Activated naive CD8-positive, alpha-beta T cell treated with anti-CD3 and anti-CD28 coated beads, Interleukin-2, amount 10 ng/mL, durations not matched to agents 7 days and 5 days (primary cell): ENCODE data around the gene NRXN3. TPM values are rescaled to one million over a fixed set of nuclear protein-coding genes. Genes with fewer than 3 reads are reported as not detected.

Source experiments
- ATAC-seq: fragments of 150-1000 bp; cut with Tn5 transposase; one replicate; pipeline ENCODE4 v1.10.0; 2021; ENCODE audit warnings: low read depth, moderate library complexity
- POLR2A ChIA-PET: fragments of 350-600 bp; sonication (Branson Sonifier 250); formaldehyde crosslinking; loops from one replicate; lab custom pipeline; 2021; ENCODE audit warnings: antibody characterized with exemption; lab: Charles Lee
- DNase-seq: peaks from one replicate; pipeline ENCODE4 v3.0.0; 2021
- H3K27ac Mint-ChIP-seq: one replicate; pipeline ENCODE4 v1.8.0; 2022; ENCODE audit warnings: mild to moderate bottlenecking, mixed read lengths
- H3K27me3 Mint-ChIP-seq: one replicate; pipeline ENCODE4 v1.8.0; 2022; ENCODE audit warnings: mild to moderate bottlenecking, moderate library complexity, mixed read lengths
- H3K36me3 Mint-ChIP-seq: one replicate; pipeline ENCODE4 v1.8.0; 2021; ENCODE audit warnings: mild to moderate bottlenecking, mixed read lengths
- H3K4me1 Mint-ChIP-seq: one replicate; pipeline ENCODE4 v1.8.0; 2021; ENCODE audit warnings: mixed read lengths
- H3K4me3 Mint-ChIP-seq: one replicate; pipeline ENCODE4 v1.8.0; 2022; ENCODE audit warnings: mild to moderate bottlenecking, moderate library complexity, mixed read lengths
- H3K9me3 Mint-ChIP-seq: one replicate; pipeline ENCODE4 v1.8.0; 2021; ENCODE audit warnings: mixed read lengths
- total RNA-seq, 2 experiments: library from RNA; stranded (reverse); gene quantifications; one replicate each; pipeline ENCODE4 v1.2.3, GENCODE V29; 2021

Gene NRXN3
- not detected for total RNA-seq

- H3K27me3 Mint-ChIP-seq: peaks cover 22% of the 10 kb centered on the region
- POLR2A ChIA-PET: no interaction called here
- H3K4me3 Mint-ChIP-seq: no peak within 1 kb of the TSS
- no peak within 1 kb of the TSS for H3K27ac Mint-ChIP-seq
- no peaks in the 10 kb centered on the region for H3K4me1 Mint-ChIP-seq
- H3K36me3 Mint-ChIP-seq: no peaks in the 10 kb centered on the region
- ATAC-seq (no peak), DNase-seq (no peak)
- H3K9me3 Mint-ChIP-seq: peaks cover 2% of the 10 kb centered on the region
Measured at GRCh38 chr14:78170203-78170602, at the start of gene NRXN3. NRXN3 (plus strand) TSS chr14:78170373; CDS start chr14:78243094, 72,721 bp downstream.

- DNase-seq (no peak), ATAC-seq (no peak)
- Mint-ChIP-seq H3K27ac (no peak overlapping the region), H3K9me3 (no peaks in the 10 kb centered on the region), H3K27me3 (peaks cover 4% of the 10 kb centered on the region), H3K4me3 (no peak overlapping the region), H3K4me1 (no peaks in the 10 kb centered on the region), H3K36me3 (no peaks in the 10 kb centered on the region)
- POLR2A ChIA-PET: no interaction called here
Measured at GRCh38 chr14:78122436-78122835, 47.7 kb upstream of the NRXN3 start.

DNA sequence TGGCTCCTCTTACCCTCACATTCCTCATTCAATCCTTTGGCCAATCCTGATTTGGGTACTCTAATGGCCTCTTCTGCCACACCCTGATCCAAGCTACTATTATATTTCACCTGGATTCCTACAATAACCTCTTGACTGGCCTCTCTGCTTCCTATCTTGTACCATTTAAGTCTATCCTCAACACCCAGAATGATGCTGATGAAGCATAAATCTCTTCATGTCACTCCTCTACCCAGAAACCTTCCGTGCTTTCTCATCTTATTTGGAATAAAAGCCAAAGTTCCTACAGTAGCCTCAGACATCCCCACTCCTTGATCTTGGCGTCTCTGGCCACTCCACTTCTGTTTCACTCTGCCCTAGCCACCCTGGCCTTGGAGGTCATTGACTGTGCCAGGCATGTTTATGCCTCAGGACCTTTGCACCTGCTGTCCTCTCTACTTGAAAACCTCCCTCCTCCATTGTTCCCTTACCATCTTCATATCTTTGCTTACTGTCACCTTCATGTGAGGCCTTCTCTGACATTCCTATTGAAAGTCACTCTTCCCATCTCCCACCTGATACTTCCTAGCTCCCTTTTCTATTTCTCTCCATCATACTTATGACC lies 46.4 kb upstream of the NRXN3 start:
- no peaks in the 10 kb centered on the region for H3K4me1 Mint-ChIP-seq
- H3K9me3 Mint-ChIP-seq: no peaks in the 10 kb centered on the region
- no peak for ATAC-seq
- peaks cover 4% of the 10 kb centered on the region for H3K27me3 Mint-ChIP-seq
- DNase-seq: no peak
- no peak overlapping the region for H3K4me3 Mint-ChIP-seq
- no peak overlapping the region for H3K27ac Mint-ChIP-seq
- POLR2A ChIA-PET: no interaction called here
- H3K36me3 Mint-ChIP-seq: no peaks in the 10 kb centered on the region

DNA sequence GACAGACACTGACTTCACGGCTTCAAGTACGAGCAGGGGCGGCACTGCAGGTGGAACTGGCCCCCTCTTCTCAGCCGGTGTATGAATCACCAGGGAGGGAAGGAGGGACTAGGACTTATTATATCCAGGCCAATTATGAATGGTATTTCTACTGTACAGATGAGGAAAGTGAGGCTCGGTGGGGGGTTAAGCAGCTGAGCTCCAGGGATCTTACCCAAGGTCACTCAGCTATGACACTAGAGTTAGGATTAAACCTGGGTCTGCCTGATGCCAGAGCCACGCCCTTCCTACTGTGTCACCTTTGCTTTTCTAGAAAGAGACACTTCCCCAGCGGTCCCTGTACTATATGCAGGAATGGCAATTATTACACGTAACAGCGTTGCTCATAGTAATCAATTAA lies 42.2 kb upstream of the NRXN3 start:
- Mint-ChIP-seq H3K4me3 (no peak overlapping the region), H3K9me3 (no peaks in the 10 kb centered on the region), H3K4me1 (no peaks in the 10 kb centered on the region), H3K27me3 (no peaks in the 10 kb centered on the region), H3K27ac (no peak overlapping the region), H3K36me3 (no peaks in the 10 kb centered on the region)
- DNase-seq (no peak), ATAC-seq (no peak)
- POLR2A ChIA-PET: no interaction called here

- no peaks in the 10 kb centered on the region for H3K36me3 Mint-ChIP-seq
- no peak overlapping the region for H3K4me3 Mint-ChIP-seq
- H3K27me3 Mint-ChIP-seq: peaks cover 2% of the 10 kb centered on the region
- H3K27ac Mint-ChIP-seq: no peak overlapping the region
- H3K9me3 Mint-ChIP-seq: no peaks in the 10 kb centered on the region
- POLR2A ChIA-PET: no interaction called here
- no peak for ATAC-seq
- no peaks in the 10 kb centered on the region for H3K4me1 Mint-ChIP-seq
- no peak for DNase-seq
Measured at GRCh38 chr14:78129375-78129774, 40.8 kb upstream of the NRXN3 start.

- ATAC-seq: no peak
- no peaks in the 10 kb centered on the region for H3K9me3 Mint-ChIP-seq
- H3K27ac Mint-ChIP-seq: no peak overlapping the region
- DNase-seq: no peak
- H3K36me3 Mint-ChIP-seq: no peaks in the 10 kb centered on the region
- no peak overlapping the region for H3K4me3 Mint-ChIP-seq
- peaks cover 2% of the 10 kb centered on the region for H3K27me3 Mint-ChIP-seq
- peaks cover under 1% of the 10 kb centered on the region for H3K4me1 Mint-ChIP-seq
- POLR2A ChIA-PET: no interaction called here
Measured at GRCh38 chr14:78130356-78130755, 39.8 kb upstream of the NRXN3 start.

DNA sequence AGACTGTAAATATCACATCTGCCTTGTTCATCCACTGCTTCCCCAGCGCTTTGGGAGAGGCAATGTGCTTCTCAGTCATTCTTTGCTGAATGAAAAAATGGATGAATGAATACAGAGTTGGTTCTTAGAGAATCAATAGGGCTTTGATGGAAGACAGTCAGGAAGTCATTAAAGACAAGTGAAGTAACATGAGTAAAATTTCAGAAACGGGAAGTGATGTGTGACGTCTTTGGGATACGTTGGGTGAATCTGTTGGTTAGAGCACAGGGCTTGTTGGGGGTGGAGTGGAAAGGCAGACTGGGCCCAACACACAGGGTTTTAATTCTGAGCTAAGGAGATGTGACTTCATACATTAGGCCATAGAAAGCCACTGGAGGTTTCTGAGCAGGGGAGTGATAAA lies 39.0 kb upstream of the NRXN3 start:
- DNase-seq (no peak), ATAC-seq (no peak)
- peaks cover 2% of the 10 kb centered on the region for H3K27me3 Mint-ChIP-seq
- H3K4me3 Mint-ChIP-seq: no peak overlapping the region
- peaks cover 5% of the 10 kb centered on the region for H3K4me1 Mint-ChIP-seq
- no peaks in the 10 kb centered on the region for H3K9me3 Mint-ChIP-seq
- POLR2A ChIA-PET: no interaction called here
- no peak overlapping the region for H3K27ac Mint-ChIP-seq
- H3K36me3 Mint-ChIP-seq: no peaks in the 10 kb centered on the region

GRCh38 chr14:78131616-78132015 lies 38.6 kb upstream of the NRXN3 start:
- ATAC-seq: no peak
- H3K4me1 Mint-ChIP-seq: peaks cover 5% of the 10 kb centered on the region
- no peak overlapping the region for H3K27ac Mint-ChIP-seq
- DNase-seq: no peak
- no peaks in the 10 kb centered on the region for H3K9me3 Mint-ChIP-seq
- no peaks in the 10 kb centered on the region for H3K36me3 Mint-ChIP-seq
- POLR2A ChIA-PET: no interaction called here
- peaks cover 2% of the 10 kb centered on the region for H3K27me3 Mint-ChIP-seq
- H3K4me3 Mint-ChIP-seq: no peak overlapping the region

- H3K4me1 Mint-ChIP-seq: peaks cover 5% of the 10 kb centered on the region
- no peaks in the 10 kb centered on the region for H3K9me3 Mint-ChIP-seq
- no peak for DNase-seq
- POLR2A ChIA-PET: no interaction called here
- H3K27me3 Mint-ChIP-seq: peaks cover 4% of the 10 kb centered on the region
- no peaks in the 10 kb centered on the region for H3K36me3 Mint-ChIP-seq
- H3K27ac Mint-ChIP-seq: no peak overlapping the region
- no peak for ATAC-seq
- H3K4me3 Mint-ChIP-seq: no peak overlapping the region
Measured at GRCh38 chr14:78135450-78135891, 34.7 kb upstream of the NRXN3 start.

GRCh38 chr14:78136695-78137094 lies 33.5 kb upstream of the NRXN3 start:
- H3K4me1 Mint-ChIP-seq: peaks cover 5% of the 10 kb centered on the region
- H3K9me3 Mint-ChIP-seq: no peaks in the 10 kb centered on the region
- H3K27me3 Mint-ChIP-seq: peaks cover 4% of the 10 kb centered on the region
- H3K36me3 Mint-ChIP-seq: no peaks in the 10 kb centered on the region
- POLR2A ChIA-PET: no interaction called here
- H3K4me3 Mint-ChIP-seq: no peak overlapping the region
- H3K27ac Mint-ChIP-seq: no peak overlapping the region
- ATAC-seq: no peak
- no peak for DNase-seq

DNA sequence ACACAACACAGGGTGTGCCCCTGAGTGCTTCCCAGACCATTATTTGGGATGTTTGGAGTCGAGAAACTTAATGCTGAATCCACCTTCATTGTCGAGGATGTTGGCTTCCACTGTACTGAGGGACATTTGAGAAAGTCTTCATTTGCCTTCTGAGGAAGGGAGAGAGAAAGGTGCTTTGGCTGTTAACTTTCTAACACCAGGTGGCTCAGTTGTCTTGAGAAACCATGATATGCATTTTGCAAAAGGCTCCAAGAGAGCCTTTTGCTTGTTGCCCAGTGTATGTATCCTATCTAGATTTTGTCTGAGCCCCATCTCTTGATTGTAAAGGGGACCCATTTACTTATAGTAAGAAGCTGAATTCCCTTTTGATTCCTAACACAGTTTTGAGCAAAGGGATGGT lies 28.6 kb upstream of the NRXN3 start:
- Mint-ChIP-seq H3K9me3 (no peaks in the 10 kb centered on the region), H3K36me3 (no peaks in the 10 kb centered on the region), H3K27ac (no peak overlapping the region), H3K4me1 (no peaks in the 10 kb centered on the region), H3K4me3 (no peak overlapping the region), H3K27me3 (peaks cover 2% of the 10 kb centered on the region)
- DNase-seq: no peak
- POLR2A ChIA-PET: no interaction called here
- no peak for ATAC-seq

GRCh38 chr14:78142998-78143397 lies 27.2 kb upstream of the NRXN3 start:
- Mint-ChIP-seq H3K4me3 (no peak overlapping the region), H3K27me3 (peaks cover 2% of the 10 kb centered on the region), H3K27ac (no peak overlapping the region), H3K9me3 (no peaks in the 10 kb centered on the region), H3K36me3 (no peaks in the 10 kb centered on the region), H3K4me1 (no peaks in the 10 kb centered on the region)
- ATAC-seq (no peak), DNase-seq (no peak)
- POLR2A ChIA-PET: no interaction called here

DNA sequence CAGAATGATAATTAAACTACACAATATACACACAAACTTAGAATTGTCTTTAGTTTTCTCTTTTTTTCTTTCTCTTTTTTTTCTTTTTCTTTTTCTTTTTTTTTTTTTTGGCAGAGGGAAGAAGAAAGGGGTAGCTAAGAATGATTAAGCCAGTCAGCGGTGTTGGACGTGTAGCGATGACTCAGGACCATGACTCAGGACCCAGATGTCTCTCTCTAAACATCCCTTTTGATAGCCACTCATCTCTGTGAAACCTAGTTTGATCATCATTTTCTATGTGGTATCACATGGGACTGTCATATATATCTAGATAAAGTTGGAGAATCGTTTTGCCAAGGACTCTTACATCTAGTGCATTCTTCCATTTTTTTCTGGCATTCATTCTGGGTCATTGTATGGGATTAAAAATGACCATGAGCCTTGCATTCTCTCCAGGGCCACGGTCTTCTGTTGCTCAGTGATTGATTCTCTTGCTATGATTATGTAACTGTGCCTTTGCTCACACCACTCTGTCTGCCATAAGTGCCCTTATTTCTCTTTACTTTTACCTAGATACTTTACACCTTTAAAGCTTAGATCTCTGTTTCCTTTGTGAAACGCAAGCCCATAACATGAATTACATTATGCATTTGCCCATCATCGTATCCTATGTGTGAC lies 26.6 kb upstream of the NRXN3 start:
- no peak overlapping the region for H3K4me3 Mint-ChIP-seq
- H3K27ac Mint-ChIP-seq: no peak overlapping the region
- DNase-seq (no peak), ATAC-seq (no peak)
- no peaks in the 10 kb centered on the region for H3K9me3 Mint-ChIP-seq
- no peaks in the 10 kb centered on the region for H3K4me1 Mint-ChIP-seq
- H3K27me3 Mint-ChIP-seq: peaks cover 2% of the 10 kb centered on the region
- H3K36me3 Mint-ChIP-seq: no peaks in the 10 kb centered on the region
- POLR2A ChIA-PET: no interaction called here

DNA sequence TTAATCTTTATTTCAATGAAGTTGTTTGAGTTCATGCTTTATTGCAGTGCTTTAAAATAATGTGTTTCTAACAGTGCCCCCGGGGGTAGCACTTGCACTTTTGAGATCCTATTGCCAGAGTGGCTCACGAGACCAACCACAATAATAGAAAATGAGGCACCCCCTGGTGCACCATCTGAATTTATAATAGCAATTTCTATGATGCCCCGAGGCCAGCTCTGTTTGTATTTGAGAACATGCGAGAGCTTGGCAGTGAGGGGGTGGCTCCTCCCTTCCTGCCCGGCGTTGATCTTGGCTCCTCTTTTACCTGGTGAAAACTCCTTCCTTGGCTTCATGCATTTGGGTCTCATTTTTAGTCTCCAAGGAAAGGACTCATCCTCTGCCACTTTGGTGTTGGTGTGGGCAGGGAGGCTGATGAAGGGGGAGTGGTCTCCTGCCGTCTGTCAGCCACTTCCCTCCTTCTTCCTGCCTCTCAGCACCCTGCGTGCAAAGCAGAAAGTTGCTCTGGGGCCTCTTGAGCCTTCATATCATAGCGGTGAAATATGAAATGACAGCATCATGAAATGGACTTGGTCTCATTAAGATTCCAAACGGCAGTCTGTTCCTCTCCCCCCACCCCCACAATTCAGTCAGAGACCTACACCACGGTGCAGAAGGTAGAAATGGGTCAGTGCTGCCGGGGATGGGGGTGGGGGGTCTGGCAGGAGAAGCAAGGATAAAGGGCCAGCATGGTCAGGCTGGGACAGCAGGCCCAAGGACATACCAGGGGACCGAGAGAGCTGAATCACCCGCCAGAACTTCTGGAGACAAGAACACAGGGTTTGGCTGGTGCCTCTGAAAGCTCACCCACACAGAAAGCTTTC lies 17.7 kb upstream of the NRXN3 start:
- no peak overlapping the region for H3K4me3 Mint-ChIP-seq
- H3K36me3 Mint-ChIP-seq: no peaks in the 10 kb centered on the region
- POLR2A ChIA-PET: no interaction called here
- no peaks in the 10 kb centered on the region for H3K4me1 Mint-ChIP-seq
- H3K27me3 Mint-ChIP-seq: peaks cover 2% of the 10 kb centered on the region
- H3K9me3 Mint-ChIP-seq: no peaks in the 10 kb centered on the region
- ATAC-seq (no peak), DNase-seq (no peak)
- no peak overlapping the region for H3K27ac Mint-ChIP-seq
